Right cardiac atrium (tissue), 5 donors: ENCODE measurements around the gene CDH4. TPM values are rescaled to one million over a fixed set of nuclear protein-coding genes. Genes with fewer than 3 reads are reported as not detected.

Experiments
- ATAC-seq, 2 donors: fragments of 200-7000 bp; cut with Tn5 transposase; one replicate each; pipeline versions ENCODE4 v1.8.0 to v1.9.1; 2020; ENCODE audit warnings: moderate library complexity in 2 of 2, mild to moderate bottlenecking in 1 of 2
- DNase-seq, 3 donors: peaks; one replicate each; pipeline ENCODE4 v3.0.0-alpha.2; 2020
- H3K27ac ChIP-seq: one replicate; pipeline ENCODE4 v1.5.1; 2013; ENCODE audit warnings: mild to moderate bottlenecking, low read length, control low read depth, moderate library complexity
- H3K27me3 ChIP-seq: one replicate; pipeline ENCODE4 v1.6.1; 2013; ENCODE audit not compliant: control insufficient read depth, insufficient read depth
- H3K4me1 ChIP-seq: one replicate; pipeline ENCODE4 v1.6.1; 2013; ENCODE audit warnings: low read length; ENCODE audit not compliant: control insufficient read depth, insufficient read depth
- H3K4me3 ChIP-seq: one replicate; pipeline ENCODE4 v1.5.1; 2013; ENCODE audit warnings: low read length, control low read depth
- H3K9me3 ChIP-seq: one replicate; pipeline ENCODE4 v1.6.1; 2013; ENCODE audit warnings: low read length; ENCODE audit not compliant: control insufficient read depth
- WGBS: extraction: QIAGEN DNeasy Blood & Tissue Kit; methylation state at CpG from one replicate; pipeline ENCODE4 v1.1.7; 2013; 5-methylcytosine and 5-hydroxymethylcytosine counted together
- intact Hi-C, 4 donors: fragments of 100-400 bp; cut with DNase I; formaldehyde crosslinking; loops; one replicate each; pipeline versions ENCODE4 v1.11.0 to v1.14.0; 2022 to 2023
- polyA plus RNA-seq: library from polyadenylated mRNA; stranded (reverse); fragments of 200-250 nt; gene quantifications from one replicate; pipeline ENCODE4 v1.2.3, GENCODE V29; 2013
- total RNA-seq, 4 donors: library from RNA; stranded (reverse); fragmentation: NEBNext Ultra II Directional; extraction: Animal tissue kit (Norgen Biotek cat#: 25700); gene quantifications; one replicate each; pipeline ENCODE4 v1.2.1, GENCODE V29; 2021
- donor health status: healthy with polysubstance abuse.
- donor health status: DM: no; HTN: yes; CAD: no.
- donor health status: DM: no; HTN: no; CAD: no.
- donor health status: DM: no; HTN: yes; CAD: no; lungs with severe emphysema.
- donor health status: DM: yes; HTN: yes; CAD: no.

The CDH4 gene
- total and polyA plus RNA-seq, 5 donors, result 0.21 to 1.0 (median 0.39) TPM

DNA sequence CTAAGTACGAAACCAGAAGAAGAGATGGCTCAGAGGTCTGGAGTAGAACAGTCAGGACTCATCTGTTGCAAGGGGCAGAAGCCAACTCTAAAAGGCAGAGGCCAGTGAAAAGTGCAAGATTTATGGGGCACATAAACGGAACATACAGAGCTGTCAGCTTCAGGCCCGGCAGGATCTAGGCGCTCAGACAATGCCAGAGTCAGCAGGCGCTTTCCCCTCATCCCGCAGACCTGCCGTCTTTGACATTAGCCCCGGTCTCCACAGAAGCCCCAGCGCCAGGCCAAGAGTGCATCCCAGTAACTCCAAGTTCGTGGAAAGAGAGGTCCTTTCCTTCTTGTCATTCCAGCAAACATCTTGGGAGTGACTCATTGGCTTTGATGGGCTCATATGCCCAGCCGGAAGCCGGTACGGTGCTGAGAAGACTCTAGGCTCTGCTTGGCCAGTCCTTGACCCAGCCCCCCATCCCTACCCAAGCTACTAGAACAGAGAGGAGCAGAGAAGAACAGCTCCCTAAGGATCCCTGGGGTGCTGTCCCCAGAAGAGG lies 552.8 kb downstream of the CDH4 start:
- no peaks in the 10 kb centered on the region for H3K4me1 ChIP-seq
- H3K9me3 ChIP-seq, result no peaks in the 10 kb centered on the region
- no peak overlapping the region for H3K4me3 ChIP-seq
- 90% methylated on average over 13 of the region's 13 CpGs for WGBS
- DNase-seq (no peak), ATAC-seq (no peak)
- no peak overlapping the region for H3K27ac ChIP-seq
- H3K27me3 ChIP-seq, result no peaks in the 10 kb centered on the region
- intact Hi-C loops, result no loop called here

DNA sequence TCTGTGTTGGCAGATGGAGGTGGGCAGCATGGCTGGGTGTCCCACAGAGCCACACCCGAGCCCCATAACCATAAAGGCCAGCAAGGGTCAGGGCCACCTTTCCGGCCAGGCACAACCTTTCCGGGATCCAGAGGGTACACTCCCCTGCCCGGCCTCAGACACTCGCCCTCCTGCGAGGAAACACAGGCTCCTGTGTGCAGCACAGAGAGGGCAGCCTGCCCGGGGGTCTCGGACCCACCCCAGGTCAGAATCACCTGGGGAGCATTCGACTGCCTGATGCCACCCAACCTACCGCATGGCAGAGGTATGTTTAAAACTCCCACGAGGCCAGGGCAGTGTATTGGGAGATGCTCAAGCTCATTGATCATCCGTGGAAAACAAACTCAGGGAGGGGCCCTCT lies 553.3 kb downstream of the CDH4 start:
- H3K27ac ChIP-seq, result no peak overlapping the region
- no peaks in the 10 kb centered on the region for H3K27me3 ChIP-seq
- no peaks in the 10 kb centered on the region for H3K9me3 ChIP-seq
- 89% methylated on average over 12 of the region's 12 CpGs for WGBS
- no peak for ATAC-seq
- no peak for DNase-seq
- H3K4me3 ChIP-seq, result no peak overlapping the region
- intact Hi-C loops, result no loop called here
- H3K4me1 ChIP-seq, result no peaks in the 10 kb centered on the region

DNA sequence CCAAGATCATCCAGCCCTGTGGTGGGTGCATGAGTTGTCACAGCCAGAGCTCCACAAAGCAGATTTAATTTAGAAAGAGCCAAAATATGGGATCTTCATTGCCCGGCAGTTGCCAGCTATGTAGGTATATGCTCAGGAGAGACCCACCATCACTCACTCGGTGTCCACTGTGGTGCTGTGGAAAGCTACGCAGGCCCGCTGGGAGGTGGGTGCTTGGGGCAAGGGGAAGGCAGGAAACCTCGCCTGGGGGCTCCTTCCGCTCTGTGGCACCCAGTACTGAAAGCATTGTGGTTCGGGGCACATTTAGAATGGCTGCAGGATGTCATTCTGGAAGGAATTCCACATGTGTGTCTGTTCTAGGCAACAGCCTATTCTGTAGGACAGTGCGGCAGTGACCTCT lies 553.7 kb downstream of the CDH4 start:
- Histone ChIP-seq H3K9me3 (no peaks in the 10 kb centered on the region), H3K27ac (no peak overlapping the region), H3K27me3 (no peaks in the 10 kb centered on the region), H3K4me3 (no peak overlapping the region), H3K4me1 (no peaks in the 10 kb centered on the region)
- WGBS, result 90% methylated on average over 8 of the region's 8 CpGs
- no peak for ATAC-seq
- intact Hi-C loops, result no loop called here
- DNase-seq, result no peak

DNA sequence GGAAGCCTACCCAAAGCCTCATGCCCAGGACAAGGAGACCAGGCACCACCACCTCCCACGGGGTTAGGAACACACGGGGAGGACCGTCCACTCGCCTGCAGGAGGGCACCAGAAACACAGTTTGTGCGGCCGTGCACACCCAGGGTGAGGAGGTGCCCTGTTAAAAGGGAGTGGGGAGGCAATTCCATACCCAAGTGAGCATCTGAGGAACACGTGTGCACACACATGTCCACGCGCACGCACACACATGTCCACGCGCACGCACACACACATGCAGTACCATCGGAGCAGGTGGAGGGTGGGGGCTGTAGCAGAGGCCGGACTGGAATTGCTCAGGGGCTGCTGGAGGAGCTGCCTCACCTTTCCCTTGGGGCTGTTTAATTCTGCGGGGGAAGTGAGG lies 554.3 kb downstream of the CDH4 start:
- ATAC-seq (no peak), DNase-seq (no peak)
- WGBS, result 90% methylated on average over 16 of the region's 16 CpGs
- H3K27ac ChIP-seq, result no peak overlapping the region
- intact Hi-C loops, result no loop called here
- H3K4me1 ChIP-seq, result no peaks in the 10 kb centered on the region
- no peaks in the 10 kb centered on the region for H3K27me3 ChIP-seq
- H3K9me3 ChIP-seq, result no peaks in the 10 kb centered on the region
- no peak overlapping the region for H3K4me3 ChIP-seq

DNA sequence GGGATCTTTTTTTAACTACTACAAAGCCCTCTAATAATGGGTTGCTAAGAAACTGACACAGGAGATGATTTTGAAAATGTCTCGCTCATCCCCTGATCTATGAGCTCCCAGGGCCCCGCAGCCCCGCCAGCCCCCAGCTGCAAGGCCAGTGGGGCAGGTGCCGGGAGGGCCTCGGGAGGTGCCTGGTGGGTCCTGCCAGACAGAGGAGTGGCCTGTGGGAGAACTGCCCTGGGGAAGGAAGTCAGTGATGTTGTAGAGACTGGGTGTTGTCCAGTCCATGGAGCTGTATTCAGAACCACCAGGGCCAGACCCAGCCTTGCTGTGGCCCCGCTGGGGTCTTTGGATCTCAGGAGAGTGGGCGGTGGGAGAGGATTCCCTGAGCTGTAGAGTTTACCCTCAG lies 554.9 kb downstream of the CDH4 start:
- WGBS, result 77% methylated on average over 7 of the region's 7 CpGs
- intact Hi-C loops, result no loop called here
- DNase-seq (no peak), ATAC-seq (no peak)
- Histone ChIP-seq H3K27ac (no peak overlapping the region), H3K4me1 (no peaks in the 10 kb centered on the region), H3K9me3 (no peaks in the 10 kb centered on the region), H3K4me3 (no peak overlapping the region), H3K27me3 (no peaks in the 10 kb centered on the region)

DNA sequence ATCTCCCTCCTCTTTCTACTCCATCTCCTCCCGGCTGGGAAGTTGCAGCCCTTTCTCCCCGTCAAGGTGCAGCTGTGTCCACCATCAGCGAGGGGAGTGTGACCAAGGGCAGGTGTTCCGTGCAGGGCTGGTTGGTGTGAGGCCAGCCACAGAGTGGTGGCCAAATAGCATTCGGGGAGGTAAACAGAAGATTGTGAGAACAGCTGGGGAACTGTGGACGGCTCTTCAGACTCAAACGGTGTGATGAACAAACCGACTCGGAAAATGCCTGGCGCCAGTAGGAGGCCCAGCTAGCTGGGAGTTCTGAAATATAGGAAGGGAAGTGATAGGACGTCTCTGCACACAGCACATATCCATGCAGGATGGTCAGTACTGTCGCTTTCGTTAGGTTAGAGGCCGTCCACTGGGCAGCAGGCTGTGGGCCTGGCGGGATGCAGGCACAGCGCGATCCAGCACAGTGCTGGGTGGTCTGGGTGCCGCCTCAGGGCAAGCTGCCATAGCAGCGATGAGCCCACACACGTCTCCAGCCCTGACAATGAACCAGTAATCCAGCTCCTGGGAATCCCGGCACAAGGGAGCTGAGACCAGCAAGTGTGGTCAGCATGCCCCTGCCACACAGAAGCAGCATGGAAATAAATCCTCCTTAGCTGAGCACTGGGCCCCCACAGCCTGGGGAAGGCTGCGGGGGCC lies 555.6 kb downstream of the CDH4 start:
- intact Hi-C loops, result no loop called here
- H3K27me3 ChIP-seq, result no peaks in the 10 kb centered on the region
- 81% methylated on average over 22 of the region's 22 CpGs for WGBS

DNA sequence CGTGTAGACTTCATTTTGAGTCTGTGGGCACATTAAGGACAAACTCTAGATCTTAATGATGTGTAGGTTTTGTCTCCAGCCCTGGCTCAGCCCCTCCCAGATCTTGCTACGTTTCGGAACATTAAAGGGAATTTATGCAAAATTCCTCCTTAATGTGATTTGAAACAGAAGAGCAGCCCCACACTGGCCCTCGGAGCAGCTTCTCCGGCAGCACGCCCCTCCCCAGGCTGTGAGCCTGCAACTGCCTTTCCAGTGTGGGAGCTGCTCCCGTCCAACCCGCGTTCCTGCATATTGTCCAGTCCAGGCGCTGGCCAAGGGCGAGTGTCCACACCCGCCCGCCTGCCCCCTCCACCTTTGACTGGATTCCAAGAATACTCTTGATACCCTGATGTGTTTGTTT lies 556.4 kb downstream of the CDH4 start:
- intact Hi-C loops, result no loop called here
- ATAC-seq (no peak), DNase-seq (no peak)
- no peak overlapping the region for H3K4me3 ChIP-seq
- H3K4me1 ChIP-seq, result no peaks in the 10 kb centered on the region
- H3K27ac ChIP-seq, result no peak overlapping the region
- H3K27me3 ChIP-seq, result no peaks in the 10 kb centered on the region
- WGBS, result 43% methylated on average over 13 of the region's 13 CpGs
- H3K9me3 ChIP-seq, result no peaks in the 10 kb centered on the region

More for the DNA sequence above, 555.6 kb downstream of the CDH4 start:
- no peak for DNase-seq
- Histone ChIP-seq H3K9me3 (no peaks in the 10 kb centered on the region), H3K27ac (no peak overlapping the region), H3K4me1 (no peaks in the 10 kb centered on the region), H3K4me3 (no peak overlapping the region)
- no peak for ATAC-seq

DNA sequence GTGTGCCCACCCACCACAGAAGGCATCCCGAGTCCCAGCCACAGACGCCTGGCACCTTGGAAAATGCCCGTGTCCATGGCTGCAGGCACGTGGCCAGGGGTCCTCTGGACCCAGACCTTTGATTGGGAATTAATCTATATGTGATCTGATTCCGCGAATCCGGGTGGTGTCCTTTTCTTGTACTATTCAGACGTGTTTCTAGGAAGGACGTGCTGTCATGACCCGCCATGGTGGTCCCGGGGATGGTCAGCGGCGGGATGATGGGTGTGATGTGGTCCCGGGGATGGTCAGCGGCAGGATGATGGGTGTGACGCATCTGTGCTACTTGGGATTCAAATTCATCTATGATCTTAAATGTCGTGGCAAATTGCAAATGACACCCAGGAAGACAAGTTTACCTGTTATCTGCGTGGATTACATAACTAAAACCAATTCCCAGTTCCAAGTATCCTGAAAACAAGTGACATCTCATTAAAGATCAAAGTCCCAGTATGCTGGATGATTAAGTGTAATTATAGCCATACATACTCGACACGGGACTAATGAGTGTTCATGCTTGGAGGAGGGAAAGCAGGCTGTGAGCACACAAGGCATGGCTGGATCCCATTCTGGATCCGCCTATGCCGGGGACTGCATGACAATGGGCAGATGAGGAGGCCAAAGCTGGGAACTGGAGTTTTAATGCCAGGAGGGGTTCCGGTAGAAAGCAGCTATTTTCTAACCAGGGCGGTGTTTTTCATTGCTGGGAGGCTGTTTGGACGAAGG lies 557.1 kb downstream of the CDH4 start:
- no peak for ATAC-seq
- intact Hi-C loops, result no loop called here
- no peak for DNase-seq
- Histone ChIP-seq H3K27ac (no peak overlapping the region), H3K27me3 (no peaks in the 10 kb centered on the region), H3K9me3 (no peaks in the 10 kb centered on the region), H3K4me1 (no peaks in the 10 kb centered on the region), H3K4me3 (no peak overlapping the region)
- WGBS, result 87% methylated on average over 25 of the region's 25 CpGs

DNA sequence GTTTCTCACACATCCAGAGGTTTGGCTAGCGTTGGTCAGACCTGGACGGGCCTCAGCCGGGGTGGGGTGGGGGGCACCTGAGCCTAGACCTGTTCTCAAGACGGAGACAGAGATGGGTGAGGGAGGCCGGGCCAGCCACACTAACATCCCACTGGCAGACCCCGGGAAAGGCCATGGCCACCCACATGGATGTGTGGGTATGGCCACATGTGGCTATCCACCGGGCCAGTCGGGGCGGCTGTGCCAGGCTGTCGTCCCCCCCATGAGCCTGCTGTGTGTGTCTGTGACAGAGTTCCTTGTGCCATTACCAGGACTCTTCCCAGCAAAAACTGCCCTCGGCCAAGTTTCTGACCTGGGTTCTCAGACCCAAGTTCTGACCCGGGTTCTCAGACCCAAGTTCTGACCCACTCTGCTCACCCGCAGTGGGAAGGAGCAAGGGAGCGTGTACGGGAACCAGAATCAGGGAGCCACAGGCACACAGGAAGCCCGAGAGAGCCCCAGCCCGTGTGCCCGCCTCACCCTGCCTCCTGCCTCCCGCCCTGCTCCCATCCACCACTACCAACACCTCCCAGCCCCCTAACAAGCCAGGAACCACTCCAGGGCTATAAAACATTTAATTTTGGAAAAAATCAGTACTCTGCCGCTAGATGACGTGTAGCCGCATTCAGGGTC lies 558.1 kb downstream of the CDH4 start:
- H3K9me3 ChIP-seq, result no peaks in the 10 kb centered on the region
- H3K27me3 ChIP-seq, result no peaks in the 10 kb centered on the region
- intact Hi-C loops, result no loop called here
- H3K4me1 ChIP-seq, result no peaks in the 10 kb centered on the region
- DNase-seq (no peak), ATAC-seq (no peak)
- no peak overlapping the region for H3K4me3 ChIP-seq
- WGBS, result 88% methylated on average over 22 of the region's 22 CpGs
- no peak overlapping the region for H3K27ac ChIP-seq

DNA sequence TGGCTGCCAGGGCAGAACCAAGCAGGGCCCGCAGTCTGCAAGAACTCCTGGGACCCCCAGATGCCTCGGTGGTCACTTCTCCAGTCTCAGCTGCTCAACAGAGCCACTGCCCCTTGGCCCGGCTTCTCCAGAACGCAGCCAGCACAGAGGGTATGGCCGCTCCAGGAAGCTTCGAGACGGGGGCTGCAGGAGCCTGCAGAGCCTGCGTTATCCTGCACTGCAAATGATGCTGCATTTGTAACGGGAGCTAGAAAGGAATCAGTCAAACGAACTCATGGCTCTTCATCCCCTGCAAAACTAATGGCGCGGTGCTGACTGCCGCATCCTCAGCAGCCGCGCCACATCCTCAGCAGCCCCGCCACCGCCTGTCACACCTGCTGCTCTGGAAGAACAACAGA lies 558.7 kb downstream of the CDH4 start:
- intact Hi-C loops, result no loop called here
- 80% methylated on average over 17 of the region's 17 CpGs for WGBS
- ATAC-seq, result no peak
- DNase-seq, result no peak
- Histone ChIP-seq H3K9me3 (no peaks in the 10 kb centered on the region), H3K4me1 (no peaks in the 10 kb centered on the region), H3K27me3 (no peaks in the 10 kb centered on the region), H3K4me3 (no peak overlapping the region), H3K27ac (no peak overlapping the region)

DNA sequence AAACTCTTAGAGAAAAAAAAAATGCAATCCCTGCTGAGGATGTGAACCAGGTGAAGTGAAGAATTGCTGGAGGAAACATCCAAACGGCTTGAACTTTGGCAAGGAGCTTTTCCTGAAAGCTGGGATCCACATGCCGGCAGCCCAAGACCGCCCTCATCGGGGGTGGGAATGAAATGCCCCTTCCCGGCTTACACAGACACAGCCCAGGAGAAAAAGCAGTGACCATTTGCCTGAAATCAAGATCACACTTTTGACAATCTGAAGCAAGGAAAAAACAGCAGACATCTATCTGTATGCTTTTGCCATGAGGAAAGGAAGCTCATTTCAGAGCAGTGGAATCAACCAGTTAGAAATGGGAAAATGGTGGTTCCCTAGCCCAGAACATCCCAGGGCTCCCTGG lies 559.1 kb downstream of the CDH4 start:
- no peak overlapping the region for H3K4me3 ChIP-seq
- WGBS, result 55% methylated on average over 5 of the region's 5 CpGs
- intact Hi-C loops, result no loop called here
- H3K9me3 ChIP-seq, result no peaks in the 10 kb centered on the region
- H3K27ac ChIP-seq, result no peak overlapping the region
- no peaks in the 10 kb centered on the region for H3K27me3 ChIP-seq
- DNase-seq (no peak), ATAC-seq (no peak)
- no peaks in the 10 kb centered on the region for H3K4me1 ChIP-seq
